Muscle layer of colon (tissue), 2 donors: ENCODE data around the gene MFSD6.
"Not testable (repeated sequence)": the region's sequence is repeated elsewhere in the genome, so short reads cannot be mapped to it uniquely, and the experiment has no call there.

Source experiments
- H3K27ac ChIP-seq: one replicate; pipeline ENCODE4 v1.7.0; 2013; ENCODE audit warnings: low read depth, mild to moderate bottlenecking, low read length, moderate library complexity
- H3K27me3 ChIP-seq, 2 donors: one replicate each; pipeline ENCODE4 v1.7.0; 2013; ENCODE audit warnings: low read length in 2 of 2, mild to moderate bottlenecking in 2 of 2; ENCODE audit not compliant: insufficient read depth in 2 of 2, control insufficient read depth in 1 of 2
- H3K36me3 ChIP-seq: one replicate; pipeline ENCODE4 v1.7.0; 2013; ENCODE audit warnings: mild to moderate bottlenecking, low read length; ENCODE audit not compliant: insufficient read depth
- H3K4me1 ChIP-seq: one replicate; pipeline ENCODE4 v1.7.0; 2013; ENCODE audit warnings: mild to moderate bottlenecking, low read length; ENCODE audit not compliant: insufficient read depth
- H3K4me3 ChIP-seq, 2 donors: one replicate each; pipeline ENCODE4 v1.7.0; 2013; ENCODE audit warnings: low read length in 2 of 2, low read depth in 1 of 2, mild to moderate bottlenecking in 1 of 2, moderate library complexity in 1 of 2
- H3K9ac ChIP-seq: one replicate; pipeline ENCODE4 v1.7.0; 2013; ENCODE audit warnings: low read length
- H3K9me3 ChIP-seq: one replicate; pipeline ENCODE4 v1.7.0; 2013; ENCODE audit warnings: mild to moderate bottlenecking, low read length
- donor health status: abdominal sarcoma.
- donor health status: Adenocarcinoma of cecum.

The MFSD6 gene

DNA sequence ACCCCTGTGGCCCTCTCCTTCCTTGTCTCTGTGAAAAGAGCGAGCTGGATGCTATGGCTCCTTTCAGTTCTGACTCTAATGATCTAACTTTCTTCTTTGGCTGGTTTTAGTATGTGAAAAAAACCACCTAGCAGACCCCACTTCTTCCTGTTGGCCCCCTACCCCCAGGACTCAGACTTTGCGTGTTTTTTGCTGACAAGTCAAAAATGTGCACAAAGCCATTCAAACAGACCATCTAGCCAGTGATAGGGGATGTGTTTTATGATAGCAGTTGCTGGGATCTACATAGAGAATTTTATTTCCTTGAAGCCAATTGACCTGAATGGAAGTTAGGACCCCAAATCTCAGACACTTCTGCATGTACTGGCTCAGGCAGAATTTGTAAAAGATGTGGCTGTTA is 49.1 kb downstream of the MFSD6 start:
- no peak overlapping the region for H3K4me3 ChIP-seq
- H3K27ac ChIP-seq: no peak overlapping the region
- H3K9ac ChIP-seq: no peak overlapping the region
- no peaks in the 10 kb centered on the region for H3K9me3 ChIP-seq
- H3K36me3 ChIP-seq: no peaks in the 10 kb centered on the region
- no peaks in the 10 kb centered on the region for H3K4me1 ChIP-seq
- no peaks in the 10 kb centered on the region for H3K27me3 ChIP-seq

DNA sequence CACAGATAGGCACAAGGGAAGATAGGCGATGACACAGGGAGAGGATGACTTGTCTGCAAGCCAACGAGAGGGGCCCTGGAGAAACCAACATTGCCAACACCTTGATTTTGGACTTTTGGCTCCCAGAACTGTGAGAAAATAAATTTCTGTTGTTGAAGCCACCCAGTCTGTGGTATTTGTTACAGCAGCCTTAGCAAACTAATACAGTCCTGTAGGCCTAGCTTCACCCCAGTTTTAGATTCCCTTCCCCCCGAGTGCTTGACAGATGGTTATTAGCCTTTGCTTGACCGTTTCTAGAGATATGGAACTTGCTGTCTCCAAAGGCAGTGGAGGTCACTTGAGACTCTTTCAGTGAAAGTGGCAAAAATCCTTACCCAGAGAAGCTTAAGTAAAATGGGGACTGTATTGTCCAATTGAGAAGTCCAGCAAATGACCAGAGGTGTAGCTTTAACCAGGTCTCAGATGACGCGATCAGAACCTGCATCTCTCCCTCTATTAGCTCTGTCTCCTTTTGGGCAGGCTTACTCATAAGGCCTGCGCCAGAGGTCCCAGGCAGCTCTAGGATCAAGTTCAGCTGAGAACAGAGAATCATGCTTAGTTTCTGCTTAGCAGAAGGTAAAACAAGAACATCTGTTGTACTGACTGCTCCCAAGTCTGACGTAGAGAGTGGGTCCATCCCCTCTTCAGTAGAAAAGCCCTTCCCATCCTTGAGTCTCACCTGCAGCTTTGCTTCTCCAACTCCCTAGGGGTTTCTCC is 50.4 kb downstream of the MFSD6 start:
- no peaks in the 10 kb centered on the region for H3K4me1 ChIP-seq
- H3K9me3 ChIP-seq: no peaks in the 10 kb centered on the region
- no peaks in the 10 kb centered on the region for H3K27me3 ChIP-seq
- H3K9ac ChIP-seq: no peak overlapping the region
- no peak overlapping the region for H3K27ac ChIP-seq
- no peak overlapping the region for H3K4me3 ChIP-seq
- H3K36me3 ChIP-seq: no peaks in the 10 kb centered on the region

DNA sequence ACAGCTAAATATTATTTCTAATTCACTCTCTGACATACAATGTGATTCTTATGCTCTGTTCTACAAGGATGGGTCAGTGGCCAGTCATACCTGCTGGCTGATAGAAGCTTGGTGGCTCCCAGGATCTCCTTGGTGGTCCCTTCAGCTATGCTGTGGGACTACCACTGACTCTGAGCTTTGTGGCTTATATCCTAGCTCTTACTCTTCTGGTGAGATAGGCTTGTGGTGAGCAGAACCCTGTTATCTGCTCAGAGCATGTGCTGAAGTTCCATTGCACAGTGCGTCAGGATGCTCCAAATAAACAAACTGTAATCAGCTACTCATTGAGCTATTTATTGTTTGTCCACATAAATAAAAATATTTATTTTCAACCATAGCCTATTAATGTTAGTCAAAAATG is 51.7 kb downstream of the MFSD6 start:
- Histone ChIP-seq H3K27me3 (no peaks in the 10 kb centered on the region), H3K27ac (no peak overlapping the region), H3K4me3 (no peak overlapping the region), H3K9ac (no peak overlapping the region), H3K9me3 (no peaks in the 10 kb centered on the region), H3K36me3 (no peaks in the 10 kb centered on the region), H3K4me1 (no peaks in the 10 kb centered on the region)

DNA sequence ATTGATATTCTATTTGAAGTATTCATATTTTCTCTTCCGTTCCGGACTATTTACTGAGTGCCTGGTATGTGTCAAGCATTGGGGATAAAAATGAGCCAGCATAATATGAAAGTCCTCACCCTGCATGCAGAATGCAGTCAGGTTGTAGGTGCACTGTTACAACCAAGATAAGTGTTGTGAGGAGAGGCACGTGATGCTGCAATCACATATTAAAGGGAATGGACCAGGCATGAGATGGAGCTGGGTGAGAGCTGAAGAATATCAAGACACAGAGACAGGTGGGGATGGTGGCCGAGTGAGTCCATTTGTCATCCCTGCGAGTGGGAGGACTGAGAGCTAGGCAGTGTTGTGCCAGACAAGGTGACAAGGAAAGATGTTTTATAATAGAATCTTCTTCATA is 52.3 kb downstream of the MFSD6 start:
- no peak overlapping the region for H3K4me3 ChIP-seq
- no peaks in the 10 kb centered on the region for H3K36me3 ChIP-seq
- no peaks in the 10 kb centered on the region for H3K27me3 ChIP-seq
- H3K4me1 ChIP-seq: no peaks in the 10 kb centered on the region
- H3K9ac ChIP-seq: no peak overlapping the region
- no peaks in the 10 kb centered on the region for H3K9me3 ChIP-seq
- no peak overlapping the region for H3K27ac ChIP-seq

DNA sequence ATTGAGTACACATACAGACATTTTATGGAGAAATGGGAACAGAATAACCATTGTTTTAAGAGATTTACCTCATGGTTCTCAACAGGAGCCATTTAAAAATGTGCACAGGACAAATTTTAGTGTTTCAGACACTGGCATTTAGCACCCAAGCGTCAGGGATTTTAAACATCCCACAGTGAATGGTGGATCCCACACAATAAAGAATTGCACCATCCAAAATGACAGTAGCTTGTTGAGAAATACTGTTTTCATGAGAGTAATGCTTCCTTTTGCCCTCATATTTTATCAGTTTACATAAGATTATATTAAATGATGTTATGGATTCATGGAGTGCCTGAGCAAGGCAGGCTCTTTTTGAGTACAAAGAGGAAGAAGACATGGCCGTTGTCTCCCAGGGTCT is 54.0 kb downstream of the MFSD6 start:
- no peak overlapping the region for H3K9ac ChIP-seq
- H3K27me3 ChIP-seq: no peaks in the 10 kb centered on the region
- H3K27ac ChIP-seq: no peak overlapping the region
- no peaks in the 10 kb centered on the region for H3K36me3 ChIP-seq
- peaks cover 7% of the 10 kb centered on the region for H3K4me1 ChIP-seq
- no peak overlapping the region for H3K4me3 ChIP-seq
- no peaks in the 10 kb centered on the region for H3K9me3 ChIP-seq

DNA sequence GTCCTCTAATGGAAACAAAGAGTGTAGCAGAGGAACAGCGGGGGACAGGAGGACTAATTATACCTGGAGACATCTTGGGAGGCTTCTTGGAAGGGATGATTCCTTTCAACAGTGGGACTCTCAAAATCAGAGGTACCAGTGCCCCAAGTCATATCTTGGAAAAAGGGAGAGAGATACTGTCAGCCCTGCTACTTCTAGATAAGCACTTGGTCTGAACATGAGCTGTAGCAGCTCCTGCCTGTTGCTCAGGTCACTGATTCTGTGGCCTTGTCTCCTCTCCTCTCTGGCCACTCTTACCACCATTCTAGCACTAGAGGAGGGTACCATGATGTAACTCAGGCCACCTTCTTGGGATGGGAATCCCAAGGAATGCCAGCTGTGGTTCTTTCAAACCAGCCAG is 54.5 kb downstream of the MFSD6 start:
- H3K9ac ChIP-seq: no peak overlapping the region
- peaks cover 10% of the 10 kb centered on the region for H3K4me1 ChIP-seq
- no peak overlapping the region for H3K4me3 ChIP-seq
- no peaks in the 10 kb centered on the region for H3K9me3 ChIP-seq
- no peaks in the 10 kb centered on the region for H3K36me3 ChIP-seq
- no peaks in the 10 kb centered on the region for H3K27me3 ChIP-seq
- no peak overlapping the region for H3K27ac ChIP-seq

DNA sequence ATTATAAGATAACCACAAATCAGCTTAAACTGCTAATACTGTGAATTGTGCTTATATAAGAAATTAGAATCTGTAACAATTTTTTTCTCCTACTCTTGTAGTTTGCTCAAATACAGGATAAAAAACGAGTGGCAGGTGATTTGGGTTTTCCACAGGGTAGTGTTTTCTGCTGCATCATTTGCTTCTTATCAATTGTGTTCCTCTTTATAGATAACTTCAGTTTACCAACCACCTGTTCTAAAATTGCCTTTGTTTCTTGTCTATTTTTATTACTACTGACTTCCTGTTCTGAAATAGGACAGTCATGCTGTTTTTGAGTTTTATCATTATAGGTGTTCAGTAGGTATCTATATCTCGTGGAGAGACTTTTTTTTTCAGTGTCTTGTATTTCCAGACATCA is 56.9 kb downstream of the MFSD6 start:
- Histone ChIP-seq H3K9ac (no peak overlapping the region), H3K4me1 (peaks cover 33% of the 10 kb centered on the region)

DNA sequence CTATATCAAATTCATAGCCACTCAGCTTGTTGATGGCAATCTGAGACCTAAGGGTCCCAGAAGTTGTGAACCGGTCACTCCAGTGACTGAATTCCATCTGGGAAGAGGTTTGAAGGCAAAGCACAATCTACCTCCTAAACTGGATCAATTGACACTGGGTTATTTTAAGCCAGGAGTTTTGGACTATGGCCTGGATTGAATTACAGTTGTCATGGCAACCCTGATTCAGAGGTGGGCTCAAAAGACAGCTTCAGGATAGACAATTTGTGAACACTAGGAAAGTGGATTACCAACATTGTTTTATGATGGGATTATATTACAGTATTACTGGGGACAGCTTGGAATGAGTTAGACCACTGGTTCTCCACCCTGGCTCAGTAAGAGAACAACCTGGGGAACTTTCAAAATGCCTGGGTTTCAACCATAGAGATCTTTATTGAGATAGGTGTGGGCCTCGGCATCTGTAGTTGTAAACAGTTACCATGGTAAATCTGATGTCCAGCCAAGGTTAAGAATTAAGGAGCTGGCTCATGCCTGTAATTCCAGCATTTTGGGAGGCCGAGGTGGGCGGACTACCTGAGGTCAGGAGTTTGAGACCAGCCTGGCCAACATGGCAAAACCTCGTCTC is 58.8 kb downstream of the MFSD6 start:
- H3K27ac ChIP-seq: peak overlapping the region; percentile 78
- H3K4me1 ChIP-seq: peaks cover 39% of the 10 kb centered on the region
- H3K4me3 ChIP-seq: no peak overlapping the region
- no peak overlapping the region for H3K9ac ChIP-seq
- no peaks in the 10 kb centered on the region for H3K9me3 ChIP-seq
- H3K27me3 ChIP-seq: no peaks in the 10 kb centered on the region
- no peaks in the 10 kb centered on the region for H3K36me3 ChIP-seq

More for the DNA sequence above, 56.9 kb downstream of the MFSD6 start:
- H3K4me3 ChIP-seq: no peak overlapping the region
- H3K9me3 ChIP-seq: no peaks in the 10 kb centered on the region
- no peaks in the 10 kb centered on the region for H3K36me3 ChIP-seq
- no peak overlapping the region for H3K27ac ChIP-seq
- no peaks in the 10 kb centered on the region for H3K27me3 ChIP-seq

DNA sequence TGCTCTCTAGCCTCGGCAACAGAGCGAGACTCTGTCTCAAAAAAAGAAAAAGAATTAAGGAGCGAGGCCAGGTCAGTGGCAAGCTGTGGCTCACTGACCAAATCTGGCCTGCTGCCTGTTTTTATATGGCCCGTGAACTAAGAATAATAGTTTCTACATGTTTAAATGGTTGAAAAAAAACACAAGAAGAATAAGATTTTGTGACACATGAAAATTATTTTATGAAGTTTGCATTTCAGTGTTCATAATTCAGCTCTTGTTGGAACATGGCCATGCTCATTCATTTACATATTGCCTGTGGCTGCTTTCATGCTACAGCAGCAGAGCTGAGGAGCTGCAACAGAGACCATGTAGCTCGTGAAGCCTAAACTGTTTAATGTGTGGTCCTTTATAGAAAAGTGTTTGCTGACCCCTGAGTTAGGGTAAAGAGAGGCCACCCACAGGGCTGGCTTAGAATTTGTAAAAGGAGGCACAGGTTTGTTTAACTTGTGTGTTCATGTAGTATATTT is 59.5 kb downstream of the MFSD6 start:
- Histone ChIP-seq H3K4me3 (no peak overlapping the region), H3K4me1 (peaks cover 39% of the 10 kb centered on the region), H3K36me3 (no peaks in the 10 kb centered on the region), H3K9ac (no peak overlapping the region), H3K27ac (peak overlapping the region; percentile 78), H3K9me3 (no peaks in the 10 kb centered on the region), H3K27me3 (no peaks in the 10 kb centered on the region)

DNA sequence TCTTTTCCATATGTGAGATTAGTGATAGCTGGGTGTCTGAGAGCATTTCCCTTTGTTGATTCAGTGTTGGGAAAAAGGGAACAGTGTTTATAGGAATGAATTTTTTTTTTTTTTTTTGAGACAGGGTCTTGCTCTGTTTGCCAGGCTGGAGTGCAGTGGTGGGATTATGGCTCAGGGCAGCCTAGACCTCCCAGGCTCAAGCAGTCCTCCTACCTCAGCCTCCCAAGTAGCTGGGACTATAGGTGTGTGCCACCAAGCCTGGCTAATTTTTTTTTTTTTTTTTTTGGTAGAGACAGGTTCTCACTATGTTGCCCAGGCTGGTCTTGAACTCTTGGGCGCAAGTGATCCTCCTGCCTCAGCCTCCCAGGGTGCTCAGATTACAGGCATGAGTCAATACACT is 60.2 kb downstream of the MFSD6 start:
- Histone ChIP-seq H3K27ac (peak overlapping the region; percentile 78), H3K4me1 (peaks cover 39% of the 10 kb centered on the region)
- H3K9me3 ChIP-seq: not testable (repeated sequence)

DNA sequence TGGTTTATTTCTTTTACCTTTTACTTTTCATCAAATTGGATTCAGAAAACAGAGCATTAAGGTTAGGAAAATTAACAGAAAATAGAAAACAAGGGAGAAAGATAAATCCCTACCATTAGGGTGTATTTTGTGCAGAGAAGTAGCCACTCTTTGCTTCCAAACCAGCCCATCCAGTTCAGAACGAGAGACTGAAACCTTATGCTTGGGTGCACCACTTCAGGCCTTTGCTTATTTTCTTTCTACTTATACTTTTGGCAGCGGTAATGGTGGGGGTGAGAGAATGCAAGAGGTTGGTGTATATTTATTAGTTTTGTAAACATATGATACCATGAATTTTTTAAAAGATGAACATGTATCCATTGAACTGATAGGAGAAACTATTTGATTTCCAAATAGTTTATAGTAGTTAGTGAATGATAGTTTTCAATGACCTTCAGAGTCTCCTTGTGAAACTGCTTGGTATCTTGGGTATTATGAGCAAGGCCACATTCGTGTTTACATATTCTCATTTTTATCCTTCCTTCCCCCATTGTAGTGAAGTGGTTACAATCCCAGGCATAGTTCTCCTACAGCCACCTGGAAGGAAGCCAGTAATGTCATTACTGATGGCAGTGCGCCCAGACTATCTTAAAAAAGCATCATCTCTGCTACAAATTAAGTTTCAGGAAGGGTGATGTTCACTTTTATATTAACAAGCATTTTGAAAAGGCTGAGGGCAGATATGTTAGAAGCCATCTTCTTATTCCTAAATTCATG is 60.8 kb downstream of the MFSD6 start:
- no peaks in the 10 kb centered on the region for H3K36me3 ChIP-seq
- H3K27ac ChIP-seq: peak overlapping the region; percentile 78
- no peaks in the 10 kb centered on the region for H3K27me3 ChIP-seq
- no peak overlapping the region for H3K4me3 ChIP-seq
- H3K9me3 ChIP-seq: no peaks in the 10 kb centered on the region
- peaks cover 39% of the 10 kb centered on the region for H3K4me1 ChIP-seq
- H3K9ac ChIP-seq: no peak overlapping the region

More for the DNA sequence above, 60.2 kb downstream of the MFSD6 start:
- H3K4me3 ChIP-seq, H3K36me3 ChIP-seq, H3K27me3 ChIP-seq, H3K9ac ChIP-seq: not testable (repeated sequence)
